Measurements from ENCODE around the gene ITGA4.

Gene ITGA4

DNA sequence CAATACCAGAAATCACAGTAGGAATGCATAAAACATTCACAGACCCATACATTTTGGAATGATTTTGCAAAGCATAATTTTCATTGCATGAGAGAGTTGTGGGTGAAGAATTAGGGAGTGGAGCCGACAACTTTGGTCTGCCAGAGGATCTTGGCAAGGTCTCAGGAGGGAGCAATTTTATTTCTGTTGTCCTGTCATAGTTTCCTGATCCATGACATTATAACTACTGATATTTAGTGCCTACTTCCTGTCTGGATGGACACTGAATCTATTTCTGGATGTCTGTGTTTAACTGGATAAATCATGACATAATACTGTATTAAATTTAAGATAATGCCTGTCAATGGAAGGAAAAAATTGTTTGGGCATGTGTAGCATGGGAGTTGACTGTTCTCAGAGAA, 2.4 kb downstream of the ITGA4 start:
- DNase-seq = no peak

DNA sequence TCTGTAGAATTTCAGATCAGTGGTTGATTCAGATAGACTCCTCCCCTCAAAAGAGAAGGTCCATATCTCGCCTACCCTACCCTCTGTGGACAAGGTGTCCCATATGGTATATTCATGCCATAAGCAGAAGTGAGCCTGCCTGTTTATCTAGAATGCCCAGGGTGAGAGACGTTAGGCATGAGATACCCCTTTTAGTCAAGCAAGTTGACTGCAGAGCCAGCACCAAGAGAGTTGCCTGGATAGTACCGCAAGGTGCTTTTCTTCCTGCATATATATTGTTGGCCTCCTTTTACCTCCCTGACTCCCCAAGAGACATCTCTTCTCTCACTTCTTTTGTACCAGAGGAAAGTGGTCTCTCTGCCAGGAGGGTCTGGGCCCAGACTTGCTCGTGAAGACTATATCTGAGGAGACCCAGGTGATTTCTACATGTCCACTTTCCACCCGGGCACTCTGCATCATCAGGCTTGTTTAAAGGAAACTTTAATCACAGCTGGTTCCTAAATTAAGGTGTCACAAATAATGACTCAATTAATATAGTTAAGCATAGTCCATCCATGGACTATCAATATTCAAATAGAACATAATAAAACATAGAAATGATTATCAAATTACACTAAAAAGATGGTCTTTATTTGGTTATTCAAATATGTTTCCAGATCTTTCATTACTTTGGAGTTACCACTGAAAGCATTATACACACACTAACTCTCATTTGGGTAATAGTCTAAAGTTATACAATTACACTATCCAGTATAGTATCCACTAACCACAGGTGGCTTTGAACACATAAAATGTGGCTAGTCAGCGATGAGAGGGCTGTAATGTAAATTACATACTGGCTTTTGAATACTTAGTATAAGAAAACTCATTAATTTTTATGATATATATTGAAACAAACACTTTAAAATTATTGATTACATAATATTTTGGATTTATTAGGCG, 4.1 kb downstream of the ITGA4 start:
- DNase-seq = no peak

DNA sequence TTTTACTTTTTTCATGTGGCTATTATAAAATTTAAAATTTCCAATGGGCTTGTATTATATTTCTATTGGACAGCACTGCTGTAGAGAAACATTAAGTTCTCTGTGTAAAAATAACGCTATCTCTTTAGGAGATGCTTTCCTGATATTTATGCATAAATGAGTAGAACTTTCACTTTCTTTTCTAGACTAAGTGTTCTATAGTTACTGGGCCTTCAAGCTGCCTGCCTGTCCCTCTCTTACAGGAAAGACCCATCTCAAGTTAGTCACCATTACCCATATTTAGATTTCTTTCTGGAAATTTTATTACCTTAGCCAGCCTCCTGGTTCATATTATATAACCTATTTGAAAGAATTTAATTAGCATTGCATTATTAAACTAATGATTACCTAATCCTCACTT, 4.8 kb downstream of the ITGA4 start:
- peak in 1 of 5 experiments; percentile 19 for DNase-seq

DNA sequence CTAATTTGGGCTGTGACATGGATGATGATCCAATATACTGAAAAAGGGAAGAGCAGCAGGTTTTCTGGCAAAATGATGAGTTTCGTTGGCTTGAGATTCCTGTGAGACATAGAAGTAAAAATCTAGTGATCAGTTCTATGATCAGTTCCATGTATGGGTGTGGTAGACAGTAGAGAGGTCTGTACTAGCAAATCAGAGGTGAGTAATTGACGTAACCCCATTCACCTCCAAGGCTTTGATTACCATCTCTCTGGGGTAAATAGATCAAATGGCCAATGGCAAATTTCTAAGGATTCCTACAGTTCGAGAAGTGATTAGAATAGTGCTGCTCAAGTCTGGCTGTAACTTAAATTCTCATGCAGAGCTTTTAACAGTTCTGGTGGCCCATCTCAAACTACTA, 6.4 kb downstream of the ITGA4 start:
- no peak for DNase-seq

DNA sequence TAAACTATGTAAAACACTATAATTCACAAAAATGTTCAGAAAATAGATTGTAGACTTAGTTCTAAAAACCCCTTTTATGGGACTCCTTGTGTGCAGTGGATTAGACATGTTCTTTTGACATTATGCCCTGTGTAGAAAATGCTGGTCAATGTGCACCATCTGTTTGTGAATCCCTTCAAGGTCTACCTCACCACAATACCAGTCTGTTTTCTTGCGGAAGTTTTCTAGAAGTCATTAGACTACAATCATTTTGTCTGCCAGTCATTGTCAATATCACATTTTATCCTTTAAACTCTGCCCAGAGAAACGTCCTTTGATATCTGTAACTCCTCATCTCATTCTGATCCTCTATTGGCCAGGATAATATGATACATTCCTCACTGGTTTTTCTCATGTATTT, 7.8 kb downstream of the ITGA4 start:
- no peak for DNase-seq

DNA sequence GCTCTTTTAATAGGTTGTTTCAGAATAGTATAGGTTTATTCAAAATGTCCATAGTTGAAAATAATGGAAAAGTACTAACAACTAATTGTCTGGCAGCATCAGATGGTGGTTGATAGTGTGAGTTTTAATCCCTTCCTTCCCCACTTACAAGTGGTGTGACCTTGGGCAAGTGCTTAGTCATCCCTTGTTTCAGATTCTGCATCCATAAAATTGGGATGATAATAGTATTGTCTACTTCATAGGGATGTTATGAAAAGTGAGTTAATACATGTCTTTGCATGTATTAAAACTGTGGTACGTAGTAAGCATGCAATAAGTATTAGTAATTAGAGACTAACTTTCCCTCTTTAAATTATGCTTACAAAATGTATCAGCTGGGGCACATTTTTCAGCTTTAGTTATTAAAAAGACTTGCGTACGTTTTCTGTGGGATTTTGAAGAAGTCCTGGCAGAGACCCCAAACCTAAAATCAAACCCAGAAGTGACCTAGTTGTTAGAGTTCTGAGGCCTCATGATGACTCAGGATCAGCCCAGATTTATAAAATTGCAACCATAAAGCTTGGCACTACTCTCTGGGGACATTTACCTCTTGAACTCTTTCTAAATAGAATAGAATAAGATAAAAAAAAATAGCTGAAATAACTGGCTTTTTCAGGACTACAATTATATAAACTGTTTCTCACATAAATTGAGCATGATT, 8.6 kb downstream of the ITGA4 start:
- no peak for DNase-seq

DNA sequence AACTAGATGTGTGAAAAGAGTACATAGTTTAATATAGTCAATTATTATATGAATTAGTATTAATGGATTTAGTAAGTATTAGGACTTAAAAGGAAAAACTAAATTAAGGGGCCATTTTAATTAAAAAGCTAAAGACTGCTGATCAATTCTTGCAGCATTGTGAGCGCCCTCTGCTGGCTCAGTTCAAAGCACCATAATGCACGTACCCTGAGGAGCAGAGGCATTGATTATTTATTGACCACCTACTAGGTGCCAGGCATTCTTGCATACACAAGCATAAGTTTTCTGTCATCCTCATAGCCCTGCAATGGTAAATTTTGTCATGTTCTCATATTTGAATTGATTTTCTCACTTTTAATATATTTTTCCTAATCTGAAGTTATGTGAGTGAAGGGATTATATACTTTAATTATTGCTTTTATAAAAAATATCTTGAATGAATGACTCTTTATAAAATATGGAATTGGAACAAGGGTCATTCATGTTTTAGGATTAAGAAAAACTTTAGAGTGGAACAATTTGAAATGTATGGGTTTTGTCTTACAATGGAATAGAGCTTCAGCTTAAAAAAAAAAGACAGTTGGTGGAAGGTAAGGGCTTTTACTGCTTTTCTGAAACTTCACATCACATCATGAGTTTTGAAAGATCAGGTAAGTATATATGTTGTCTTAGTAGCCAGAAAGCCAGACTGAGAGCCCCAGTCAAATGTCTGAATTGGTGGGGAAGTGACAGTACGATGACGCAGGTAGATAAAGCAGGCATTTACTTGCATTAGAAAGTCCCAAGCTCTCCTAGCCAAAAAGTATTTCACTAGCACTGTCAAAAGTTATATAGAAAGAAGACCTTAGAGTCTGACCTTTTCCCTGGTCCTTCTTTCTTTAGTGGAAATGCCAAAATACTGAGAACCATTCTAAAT, 9.7 kb downstream of the ITGA4 start:
- peak; percentile 39 to 70 (median 60) for DNase-seq

DNA sequence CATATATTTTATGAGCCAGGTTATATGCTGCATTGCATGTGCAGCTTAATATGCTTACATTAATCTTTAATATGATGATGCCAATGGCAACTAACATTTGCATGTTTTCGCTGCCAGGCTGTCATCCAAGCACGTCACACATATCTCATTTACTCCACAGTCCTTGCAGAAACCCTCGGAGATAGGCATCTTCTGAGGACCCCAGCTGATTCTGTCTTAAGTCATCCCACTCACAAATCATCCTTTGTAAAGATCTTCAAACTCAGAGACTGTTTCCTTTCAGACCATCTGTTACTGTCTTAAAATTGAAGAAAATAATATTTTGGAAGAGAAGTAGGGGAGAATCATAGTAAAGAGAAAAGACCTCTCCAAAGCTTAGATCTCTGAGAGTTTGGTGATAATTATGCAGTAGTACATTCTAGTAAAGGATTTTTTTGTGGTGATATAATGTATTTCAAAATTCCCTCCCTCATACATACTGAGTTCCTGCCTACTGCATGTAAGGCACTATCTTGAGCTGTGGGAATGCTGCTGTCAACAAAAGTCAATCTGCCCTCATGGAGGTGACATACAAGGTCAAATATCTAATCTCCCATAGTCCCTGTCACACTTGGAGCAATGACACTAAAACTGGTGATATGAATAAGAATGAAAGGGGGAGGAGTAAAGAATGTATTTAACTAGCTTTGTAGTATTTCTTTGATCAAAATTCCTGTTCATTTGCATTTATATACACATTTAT, 11.0 kb downstream of the ITGA4 start:
- DNase-seq = no peak

DNA sequence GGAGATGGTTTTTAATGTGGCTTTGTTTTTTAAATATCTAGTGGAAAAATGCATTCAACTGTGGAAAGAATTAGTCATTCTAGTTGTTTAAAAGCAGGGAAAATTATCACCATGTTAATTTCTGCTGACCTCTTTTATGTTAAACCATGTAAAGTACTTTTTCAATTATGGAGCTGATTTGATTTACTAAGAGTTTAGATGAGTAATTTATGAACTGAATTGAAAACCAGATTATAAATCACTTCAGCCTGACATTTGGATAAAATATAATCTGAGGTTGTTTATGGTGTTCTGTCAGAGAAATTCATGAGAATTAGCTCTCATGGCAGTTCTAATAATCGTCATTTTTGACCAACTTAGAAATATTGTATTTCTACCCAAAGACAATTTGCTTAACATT, 11.6 kb downstream of the ITGA4 start:
- DNase-seq = no peak

DNA sequence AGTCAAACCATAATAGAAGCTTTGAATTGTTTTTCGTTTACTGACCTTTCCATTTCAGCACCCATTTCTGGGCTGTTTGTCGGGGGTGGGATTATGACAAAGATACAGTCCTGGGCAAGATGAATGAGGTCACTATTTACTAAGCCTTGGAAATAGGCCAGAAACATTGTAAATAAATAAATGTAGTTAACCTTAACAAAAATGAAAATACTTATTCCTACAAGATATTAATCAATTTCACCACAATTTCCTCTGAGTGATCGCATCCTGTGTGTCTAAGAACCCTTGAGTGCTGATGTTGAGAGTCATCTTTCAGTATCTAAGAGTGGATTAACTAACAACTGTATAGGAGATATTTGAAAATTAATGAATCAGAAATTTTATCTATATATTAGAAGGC, 14.0 kb downstream of the ITGA4 start:
- peak in 1 of 5 experiments; percentile 32 for DNase-seq

DNA sequence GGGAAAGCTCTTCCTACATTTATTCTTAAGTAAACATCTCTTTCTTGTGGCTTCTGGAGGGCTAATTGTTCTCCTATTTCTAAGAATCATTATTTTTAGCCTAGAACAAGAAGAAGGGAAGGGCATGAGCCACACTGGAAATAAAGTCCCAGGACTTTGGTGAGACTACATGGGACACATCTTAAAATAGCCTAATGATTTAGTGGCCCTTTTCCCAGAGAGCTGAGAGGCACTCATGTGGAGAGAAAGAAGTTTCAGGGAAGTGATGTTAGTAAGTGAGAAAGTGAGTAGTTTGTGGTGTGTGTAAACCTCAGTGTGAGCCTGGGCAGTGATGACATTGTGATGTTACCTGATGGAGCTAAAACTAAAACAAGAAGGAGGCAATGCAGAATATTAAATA, 14.6 kb downstream of the ITGA4 start:
- DNase-seq = peak in 1 of 5 experiments; percentile 6

DNA sequence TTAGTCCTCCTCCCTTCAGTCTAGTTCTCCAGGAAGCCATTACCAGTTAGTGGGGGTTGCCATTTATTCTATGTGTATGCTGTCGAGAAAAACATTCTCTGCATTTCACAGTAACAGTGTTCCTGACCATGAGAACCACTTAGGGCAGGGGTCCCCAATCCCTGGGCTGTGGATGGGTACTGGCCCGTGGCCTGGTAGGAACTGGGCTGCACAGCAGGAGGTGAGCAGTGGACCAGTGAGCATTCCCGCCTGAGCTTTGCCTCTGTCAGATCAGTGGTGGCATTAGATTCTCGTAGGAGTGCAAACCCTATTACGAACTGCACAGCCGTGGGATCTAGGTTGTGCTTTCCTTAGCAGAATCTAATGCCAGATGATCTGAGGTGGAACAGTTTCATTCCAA, 15.8 kb downstream of the ITGA4 start:
- DNase-seq = no peak

DNA sequence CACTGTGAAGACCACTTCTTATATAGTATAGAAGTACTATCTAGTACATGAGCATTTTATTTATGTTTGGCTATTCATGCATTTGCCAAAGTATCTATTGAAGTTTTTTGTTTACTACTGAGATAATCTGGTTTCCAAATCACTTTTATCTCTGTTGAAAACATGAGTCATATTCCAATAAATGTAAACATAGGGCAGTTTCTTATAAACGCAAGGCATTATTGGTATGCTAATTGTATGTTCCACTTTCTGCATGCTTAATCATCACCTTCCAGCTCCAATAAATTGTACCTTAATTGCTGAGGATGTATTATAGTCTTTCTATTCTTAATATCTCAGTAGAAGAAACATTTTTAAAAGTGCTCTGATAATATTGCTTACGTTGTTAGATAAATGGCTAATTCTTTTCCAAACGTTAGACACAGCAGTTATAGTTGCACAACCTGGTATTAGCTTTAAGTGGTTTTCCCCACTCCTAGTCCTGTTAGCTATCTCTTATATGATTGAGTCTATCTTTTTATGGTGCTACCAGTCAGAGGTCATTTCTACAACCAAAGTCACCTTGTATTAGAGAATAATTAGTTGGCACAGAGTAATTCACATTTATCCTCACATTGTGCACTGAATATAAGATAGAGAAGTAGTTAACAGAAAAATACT, 17.2 kb downstream of the ITGA4 start:
- no peak for DNase-seq

DNA sequence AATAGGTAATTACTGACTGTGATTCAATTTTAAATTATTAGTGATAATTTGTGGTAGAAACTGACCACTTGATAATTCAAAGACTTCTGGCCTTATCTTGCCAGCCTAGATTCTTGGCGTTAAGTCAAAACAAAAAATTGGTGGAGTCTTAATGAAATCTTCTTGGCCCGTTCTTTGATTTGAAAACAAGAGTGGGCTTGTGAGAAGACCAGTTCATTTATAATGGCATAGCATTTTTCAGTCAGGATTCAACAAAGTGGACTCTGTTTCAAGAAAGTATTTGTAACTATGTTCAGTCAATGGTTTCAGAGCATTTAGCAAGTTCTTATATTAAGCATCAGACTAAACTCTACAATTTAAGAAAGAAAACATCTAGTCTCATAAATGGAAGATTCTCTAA, 26.0 kb downstream of the ITGA4 start:
- DNase-seq = no peak

DNA sequence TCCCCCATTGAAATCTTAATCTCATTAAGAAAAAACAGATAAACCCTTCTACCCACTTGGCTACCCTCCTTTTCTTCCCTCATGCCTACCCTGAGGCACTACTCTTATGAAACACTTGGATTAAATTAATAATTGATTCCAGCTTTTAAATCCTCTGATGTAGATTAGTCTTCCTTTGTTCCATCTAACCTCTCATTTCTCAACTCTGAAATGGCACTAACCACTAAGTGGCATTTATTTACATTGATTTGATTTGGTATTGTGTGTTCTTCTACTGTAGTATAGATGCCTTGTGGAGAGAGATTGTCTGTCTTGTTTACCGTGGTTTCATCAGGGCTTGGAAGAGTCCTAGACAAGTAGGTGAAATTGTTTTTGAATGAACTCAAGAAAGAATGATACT, 26.7 kb downstream of the ITGA4 start:
- no peak for DNase-seq

DNA sequence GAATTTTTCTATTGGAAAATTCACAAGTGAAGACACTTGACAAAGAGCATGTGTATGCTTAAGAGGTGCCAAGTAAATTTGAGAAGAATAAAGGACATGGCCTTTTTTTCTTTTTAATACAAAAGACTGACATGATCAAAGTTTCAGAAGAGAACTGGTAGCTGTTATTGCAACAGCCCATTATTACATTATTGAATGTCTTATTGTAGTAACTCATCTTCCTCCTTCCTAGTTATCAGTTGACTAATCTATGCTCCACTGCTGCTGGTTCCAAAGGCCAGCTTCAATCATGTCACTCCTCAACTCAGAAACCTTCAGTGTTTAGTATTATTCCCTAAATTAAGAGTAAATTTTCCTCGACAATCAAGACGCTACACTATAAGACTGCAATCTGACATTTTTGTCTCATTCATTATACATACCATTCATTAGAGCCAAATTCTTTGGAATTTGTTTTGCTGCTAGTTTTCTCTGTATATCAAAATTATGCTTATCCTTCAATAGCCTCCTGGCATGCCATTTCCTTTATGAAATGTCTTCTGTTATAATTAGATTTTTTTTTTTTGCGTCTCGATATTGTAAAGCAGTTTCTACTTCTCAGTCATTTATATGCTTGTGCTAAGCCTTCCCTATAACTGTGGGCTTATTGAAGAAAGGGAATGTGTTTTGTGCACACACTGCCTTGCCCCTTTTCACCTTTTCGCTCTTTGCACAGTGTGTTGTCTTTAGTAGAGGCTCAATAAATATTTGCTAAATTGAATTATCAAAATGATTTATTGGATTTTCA, 27.9 kb downstream of the ITGA4 start:
- no peak for DNase-seq

DNA sequence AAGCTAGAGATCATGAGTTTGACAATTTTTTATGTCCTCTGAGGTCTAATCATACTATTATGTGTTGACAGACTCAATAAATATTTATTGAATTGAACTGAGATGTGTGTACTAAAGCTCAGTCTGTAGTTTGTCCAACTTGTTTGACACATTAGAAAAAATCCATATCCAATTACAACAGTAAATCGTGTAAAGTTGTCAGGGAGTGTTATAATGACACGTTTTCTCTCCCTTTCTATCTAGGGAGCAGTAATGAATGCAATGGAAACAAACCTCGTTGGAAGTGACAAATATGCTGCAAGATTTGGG, 28.4 kb downstream of the ITGA4 start:
- DNase-seq = no peak

DNA sequence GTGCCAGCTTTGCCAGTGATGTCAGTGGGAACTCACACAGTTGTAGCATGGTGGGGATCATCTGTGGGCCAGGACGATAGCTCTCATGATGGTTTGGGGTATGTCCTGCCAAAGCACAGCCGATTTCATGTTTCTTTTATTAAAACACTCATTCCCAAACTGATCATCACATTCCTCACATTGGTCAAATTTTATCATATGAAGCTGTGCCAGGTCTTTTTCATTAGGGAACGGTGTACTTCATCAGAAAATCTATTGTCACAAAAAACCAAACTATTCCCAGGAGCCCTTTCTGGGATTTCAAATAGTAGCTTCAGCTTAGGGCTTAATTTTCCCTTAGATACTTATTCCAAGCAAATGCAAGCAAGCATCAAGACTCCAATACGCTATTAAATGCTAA, 42.0 kb downstream of the ITGA4 start:
- DNase-seq = no peak

DNA sequence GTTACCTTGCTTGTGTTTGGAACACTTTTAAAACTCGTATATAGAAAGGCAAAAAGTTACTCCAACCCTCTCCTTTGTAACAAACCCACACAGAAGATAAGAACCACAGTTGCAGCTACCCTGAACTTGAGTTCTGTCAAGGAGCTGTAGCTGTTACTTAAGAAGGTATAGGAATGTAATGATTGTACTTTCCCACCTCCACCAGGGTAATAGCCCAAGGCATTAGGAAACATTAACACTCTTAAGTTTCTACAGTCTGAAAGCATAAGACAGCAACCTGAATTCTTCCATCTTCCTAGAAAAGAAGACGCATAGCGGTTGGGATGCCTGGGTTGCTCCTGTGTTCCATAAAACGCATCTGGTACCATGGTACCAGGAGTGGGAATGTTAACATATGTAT, 43.0 kb downstream of the ITGA4 start:
- no peak for DNase-seq

DNA sequence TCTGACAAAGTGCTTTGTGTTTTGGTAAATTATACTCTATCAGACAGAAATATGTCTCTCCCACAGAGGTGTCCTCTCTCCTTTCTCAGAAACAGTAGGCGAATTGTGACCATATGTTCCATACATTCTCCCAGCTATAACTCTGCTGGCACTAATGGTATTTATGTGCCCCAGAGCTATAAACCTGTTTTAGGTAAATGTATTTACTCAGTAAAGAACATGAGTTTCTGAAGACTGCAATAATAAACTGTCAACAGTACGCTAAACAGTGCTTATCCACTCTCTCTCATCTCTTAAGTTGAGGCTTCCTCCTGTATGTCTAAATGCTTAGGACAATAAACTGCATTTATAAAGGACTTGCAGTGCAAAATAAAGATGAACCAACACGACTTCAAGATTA, 58.5 kb downstream of the ITGA4 start:
- DNase-seq = no peak

DNA sequence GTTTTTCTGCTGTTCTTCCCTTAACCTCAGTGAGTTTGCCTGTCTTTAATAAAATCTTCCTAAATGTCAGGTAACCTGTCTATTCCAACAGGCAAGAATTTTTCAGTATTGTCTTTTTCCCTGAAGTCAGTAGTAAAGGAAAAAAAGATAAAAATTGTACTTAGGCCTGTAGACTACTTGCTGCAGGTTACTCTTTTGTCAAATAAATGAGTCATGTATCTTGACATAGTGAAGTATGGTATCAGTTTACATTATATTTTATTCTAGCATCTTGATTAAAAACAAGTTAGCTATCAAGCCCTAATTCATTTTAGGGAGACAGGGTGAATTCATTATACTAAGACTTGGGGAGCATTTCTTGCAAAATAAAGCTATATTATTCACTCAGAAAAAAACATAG, 59.8 kb downstream of the ITGA4 start:
- no peak for DNase-seq
